GM12878 (cell line): ENCODE results near the gene CD164. TPM values are rescaled to one million over a fixed set of nuclear protein-coding genes. Genes with fewer than 3 reads are reported as not detected.

Source experiments
- ATAC-seq: fragments of 200-7000 bp; cut with Tn5 transposase; 3 replicates; pipeline ENCODE4 v1.9.1; 2020; ENCODE audit warnings: mild to moderate bottlenecking, moderate library complexity
- BruUV-seq: library from RNA; stranded (reverse); fragments of 400-500 nt; replicated peaks from 2 replicates; lab custom pipeline; 2021; lab: Mats Ljungman, UMichigan
- CTCF ChIA-PET: fragments of 300-600 bp; sonication (Branson Sonifier 250); formaldehyde crosslinking; extraction: SDS; loops from one replicate; lab custom pipeline; 2021; ENCODE audit warnings: inconsistent platforms; lab: Yijun Ruan, JAX
- POLR2A ChIA-PET: fragments of 350-600 bp; formaldehyde crosslinking; extraction: SDS; loops from one replicate; lab custom pipeline; 2021; ENCODE audit warnings: inconsistent platforms; lab: Charles Lee
- RAD21 ChIA-PET: fragments of 300-600 bp; sonication (Branson Sonifier 250); formaldehyde crosslinking; loops from one replicate; lab custom pipeline; 2023; ENCODE audit warnings: antibody characterized with exemption; ENCODE audit not compliant: unreplicated experiment; lab: Charles Lee
- SMC1A ChIA-PET: fragments of 300-600 bp; sonication (Branson Sonifier 250); formaldehyde crosslinking; loops from one replicate; lab custom pipeline; 2023; ENCODE audit not compliant: unreplicated experiment, uncharacterized antibody; lab: Charles Lee
- DNase-seq: peaks from one replicate; pipeline ENCODE4 v3.0.0-alpha.2; 2011; ENCODE audit warnings: low read depth, low spot score
- FAIRE-seq: peaks from 3 replicates; lab custom pipeline; 2011; peaks lifted over from hg19 to GRCh38; lab: Jason Lieb, UNC
- H2AFZ ChIP-seq: 2 replicates; pipeline ENCODE4 v1.6.0; 2011; ENCODE audit warnings: low read depth, low read length, control low read depth; ENCODE audit not compliant: control insufficient read depth
- H3K27ac ChIP-seq: 2 replicates; pipeline ENCODE4 v1.5.1; 2011; ENCODE audit warnings: control low read depth; ENCODE audit not compliant: control insufficient read depth, insufficient read depth
- H3K27me3 ChIP-seq, 2 experiments: replicated peaks in 1 of 2; 2 replicates each; pipeline versions ENCODE4 v1.6.0 to v1.6.1; 2011; ENCODE audit warnings: low read length in 1 of 2; ENCODE audit not compliant: control insufficient read depth in 2 of 2, insufficient read depth in 2 of 2
- H3K36me3 ChIP-seq, 2 experiments: 2 replicates each; pipeline ENCODE4 v1.5.1; 2011; ENCODE audit warnings: low read length in 1 of 2; ENCODE audit not compliant: control insufficient read depth in 2 of 2, insufficient read depth in 2 of 2
- H3K4me1 ChIP-seq: 2 replicates; pipeline ENCODE4 v1.6.1; 2011; ENCODE audit warnings: mild to moderate bottlenecking, low read length, moderate library complexity, mixed read lengths; ENCODE audit not compliant: control insufficient read depth, insufficient read depth
- H3K4me2 ChIP-seq: 2 replicates; pipeline ENCODE4 v1.6.0; 2011; ENCODE audit warnings: control low read depth; ENCODE audit not compliant: control insufficient read depth, insufficient read depth
- H3K4me3 ChIP-seq: fragments of 200-600 bp; sonication (generic); 2 replicates; pipeline ENCODE4 v1.5.1; 2016
- H3K79me2 ChIP-seq: 2 replicates; pipeline ENCODE4 v1.6.0; 2011; ENCODE audit warnings: low read length; ENCODE audit not compliant: control insufficient read depth, insufficient read depth
- H3K9ac ChIP-seq: 2 replicates; pipeline ENCODE4 v1.8.0; 2011; ENCODE audit warnings: low read length, control low read depth, mixed read lengths; ENCODE audit not compliant: control insufficient read depth, insufficient read depth
- H3K9me3 ChIP-seq: replicated peaks from 3 replicates; pipeline ENCODE4 v1.5.1; 2011; ENCODE audit warnings: mild to moderate bottlenecking, low read length; ENCODE audit not compliant: control insufficient read depth, insufficient read depth
- H4K20me1 ChIP-seq: 2 replicates; pipeline ENCODE4 v1.6.0; 2011; ENCODE audit not compliant: control insufficient read depth, insufficient read depth
- BACH1 ChIP-seq: fragments of 450-650 bp; IDR thresholded peaks from 2 replicates; pipeline ENCODE4 v1.6.1; 2017; ENCODE audit warnings: mild to moderate bottlenecking, borderline replicate concordance
- IKZF1 ChIP-seq: fragments of 450-650 bp; conservative IDR thresholded peaks from 2 replicates; pipeline ENCODE4 v1.6.1; 2017; ENCODE audit warnings: antibody characterized with exemption, mild to moderate bottlenecking
- RAD51 ChIP-seq: fragments of 450-650 bp; IDR thresholded peaks from 2 replicates; pipeline ENCODE4 v1.6.1; 2016; ENCODE audit warnings: moderate library complexity, mild to moderate bottlenecking, inconsistent platforms
- TBL1XR1 ChIP-seq: IDR thresholded peaks from 2 replicates; pipeline ENCODE4 v1.6.1; 2012; ENCODE audit warnings: low read depth, low read length, improper control_type of control experiment
- ZNF207 ChIP-seq: fragments of 450-650 bp; IDR thresholded peaks from 2 replicates; pipeline ENCODE4 v1.6.1; 2014; ENCODE audit warnings: antibody characterized with exemption, mild to moderate bottlenecking, borderline replicate concordance
- in situ Hi-C: fragments of 300-500 bp; cut with MboI; formaldehyde crosslinking; loops from 9 replicates; pipeline ENCODE4 v1.14.3; 2018; ENCODE audit warnings: mixed read lengths
- intact Hi-C: fragments of 100-400 bp; cut with micrococcal nuclease; formaldehyde crosslinking; loops from one replicate; pipeline ENCODE4 v1.14.2; 2022; ENCODE audit not compliant: unreplicated experiment
- polyA plus RNA-seq, 11 experiments: library from polyadenylated mRNA; depleted of rRNA in 4 of 11; unstranded in 6 of 11; stranded (reverse) in 5 of 11; fragments of >200 nt; fragmentation: Nextera tagmentation in 4 of 11; fragmentation: Illumina TruSeq in 1 of 11; extraction: Ambion mirVana in 4 of 11; extraction: Trizol in 1 of 11; gene quantifications; 1 replicate in 1 of 11; 2 replicates in 10 of 11; pipeline versions ENCODE4 v1.2.1 to v1.2.3, GENCODE V29; 2011 to 2016; ENCODE audit warnings: inconsistent platforms in 2 of 11, missing spikeins in 2 of 11, low read depth in 1 of 11
- total RNA-seq, 4 experiments: library from RNA; depleted of rRNA in 3 of 4; stranded (reverse); fragments of >200 nt in 3 of 4; fragmentation: Illumina TruSeq in 1 of 4; extraction: Trizol in 1 of 4; gene quantifications; 2 replicates each; pipeline versions ENCODE4 v1.2.1 to v1.2.3, GENCODE V29; 2013 to 2021
- TF ChIP-seq, protein P1 (sequence below): fragments of 450-650 bp; IDR thresholded peaks from 2 replicates; pipeline ENCODE4 v1.6.1; 2018; ENCODE audit warnings: mild to moderate bottlenecking, low read depth, moderate library complexity; ENCODE audit not compliant: partially characterized antibody
- TF ChIP-seq, protein P2 (sequence below): fragments of 450-650 bp; IDR thresholded peaks from 2 replicates; pipeline ENCODE4 v1.6.1; 2017; ENCODE audit warnings: borderline replicate concordance

The CD164 gene
- total and polyA plus RNA-seq, 10 of the 15 experiments (the other 5 are each of a cell fraction or from before 2014, with no cell fraction given), result 145 to 447 (median 211) TPM

DNA sequence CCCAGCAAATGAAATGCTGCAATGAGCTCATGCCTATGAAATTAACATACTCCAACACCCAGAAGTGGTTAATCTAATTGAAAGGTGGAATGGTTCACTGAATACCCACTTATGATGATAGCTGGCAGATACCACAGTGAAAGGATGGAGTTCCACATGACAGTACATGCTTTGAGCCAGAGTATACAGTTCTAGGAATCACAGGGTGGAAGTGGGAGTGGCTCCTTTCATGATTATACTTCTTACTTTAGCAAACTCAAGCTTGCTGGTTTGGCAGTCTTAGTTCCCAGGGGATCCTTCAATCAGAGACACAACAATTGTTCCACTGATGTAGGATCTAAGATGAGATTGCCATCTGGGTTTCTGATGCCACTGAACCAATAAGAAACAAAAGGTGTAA, 21.5 kb downstream of the CD164 start:
- no peak overlapping the region for H3K9ac ChIP-seq
- no peaks in the 10 kb centered on the region for H3K27me3 ChIP-seq
- no peak overlapping the region for H3K27ac ChIP-seq
- no TSS peak for BruUV-seq
- H3K9me3 ChIP-seq, result peaks cover 8% of the 10 kb centered on the region; the same call in 2 of the 3 replicates
- RAD21 ChIA-PET, result interaction anchor here (1.6 to 3.2 kb wide), 2 partner anchors 13 to 16 kb away, joined by 3 to 10 read pairs; no protein-coding TSS in a partner anchor
- DNase-seq, result no peak
- POLR2A ChIA-PET, result interaction anchor here (0.6 kb wide), 1 partner anchor 1587 kb away, joined by 6 read pairs; no protein-coding TSS in a partner anchor
- in situ Hi-C loops, result no loop called here
- TF ChIP-seq ZNF207 (no peak), IKZF1 (no peak), BACH1 (no peak), TBL1XR1 (no peak), RAD51 (no peak)
- TF ChIP-seq, protein P1, sequence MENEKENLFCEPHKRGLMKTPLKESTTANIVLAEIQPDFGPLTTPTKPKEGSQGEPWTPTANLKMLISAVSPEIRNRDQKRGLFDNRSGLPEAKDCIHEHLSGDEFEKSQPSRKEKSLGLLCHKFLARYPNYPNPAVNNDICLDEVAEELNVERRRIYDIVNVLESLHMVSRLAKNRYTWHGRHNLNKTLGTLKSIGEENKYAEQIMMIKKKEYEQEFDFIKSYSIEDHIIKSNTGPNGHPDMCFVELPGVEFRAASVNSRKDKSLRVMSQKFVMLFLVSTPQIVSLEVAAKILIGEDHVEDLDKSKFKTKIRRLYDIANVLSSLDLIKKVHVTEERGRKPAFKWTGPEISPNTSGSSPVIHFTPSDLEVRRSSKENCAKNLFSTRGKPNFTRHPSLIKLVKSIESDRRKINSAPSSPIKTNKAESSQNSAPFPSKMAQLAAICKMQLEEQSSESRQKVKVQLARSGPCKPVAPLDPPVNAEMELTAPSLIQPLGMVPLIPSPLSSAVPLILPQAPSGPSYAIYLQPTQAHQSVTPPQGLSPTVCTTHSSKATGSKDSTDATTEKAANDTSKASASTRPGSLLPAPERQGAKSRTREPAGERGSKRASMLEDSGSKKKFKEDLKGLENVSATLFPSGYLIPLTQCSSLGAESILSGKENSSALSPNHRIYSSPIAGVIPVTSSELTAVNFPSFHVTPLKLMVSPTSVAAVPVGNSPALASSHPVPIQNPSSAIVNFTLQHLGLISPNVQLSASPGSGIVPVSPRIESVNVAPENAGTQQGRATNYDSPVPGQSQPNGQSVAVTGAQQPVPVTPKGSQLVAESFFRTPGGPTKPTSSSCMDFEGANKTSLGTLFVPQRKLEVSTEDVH, result no peak
- TF ChIP-seq, protein P2, sequence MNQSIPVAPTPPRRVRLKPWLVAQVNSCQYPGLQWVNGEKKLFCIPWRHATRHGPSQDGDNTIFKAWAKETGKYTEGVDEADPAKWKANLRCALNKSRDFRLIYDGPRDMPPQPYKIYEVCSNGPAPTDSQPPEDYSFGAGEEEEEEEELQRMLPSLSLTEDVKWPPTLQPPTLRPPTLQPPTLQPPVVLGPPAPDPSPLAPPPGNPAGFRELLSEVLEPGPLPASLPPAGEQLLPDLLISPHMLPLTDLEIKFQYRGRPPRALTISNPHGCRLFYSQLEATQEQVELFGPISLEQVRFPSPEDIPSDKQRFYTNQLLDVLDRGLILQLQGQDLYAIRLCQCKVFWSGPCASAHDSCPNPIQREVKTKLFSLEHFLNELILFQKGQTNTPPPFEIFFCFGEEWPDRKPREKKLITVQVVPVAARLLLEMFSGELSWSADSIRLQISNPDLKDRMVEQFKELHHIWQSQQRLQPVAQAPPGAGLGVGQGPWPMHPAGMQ, result no peak
- no peak for ATAC-seq
- SMC1A ChIA-PET, result interaction anchor here (1.0 to 3.3 kb wide), 4 partner anchors 10 to 22 kb away, joined by 4 to 19 read pairs (median 6); partner anchors contain the start of gene CD164
- no peak overlapping the region for H3K4me3 ChIP-seq
- H2AFZ ChIP-seq, result no peak overlapping the region
- H3K4me1 ChIP-seq, result no peaks in the 10 kb centered on the region
- H4K20me1 ChIP-seq, result no peaks in the 10 kb centered on the region; the same call in 1 of the 2 replicates
- H3K4me2 ChIP-seq, result no peak overlapping the region
- intact Hi-C loops, result no loop called here
- peaks cover 1% of the 10 kb centered on the region for H3K79me2 ChIP-seq
- CTCF ChIA-PET, result interaction anchor here (0.9 to 1.8 kb wide), 3 partner anchors 9 to 22 kb away, joined by 3 to 5 read pairs (median 4); no protein-coding TSS in a partner anchor
- FAIRE-seq, result no peak
- peaks cover 8 to 39% of the 10 kb centered on the region in 2 experiments for H3K36me3 ChIP-seq
